ENCODE data around the gene C1orf159.

- TF ChIP-seq REST (IDR thresholded peaks at IDR 0.05; ENCODE audit: borderline replicate concordance), result no peak
- no peak for TF ChIP-seq POLR2AphosphoS5 (IDR thresholded peaks at IDR 0.05)
- TF ChIP-seq CTCF (IDR thresholded peaks at IDR 0.05; ENCODE audit: poor library complexity, severe bottlenecking), result no peak
- no peak for TF ChIP-seq RAD21 (conservative IDR thresholded peaks at IDR 0.05)
- no peak for TF ChIP-seq MXI1 (conservative IDR thresholded peaks at IDR 0.05; ENCODE audit: poor library complexity, severe bottlenecking)
- no peak for TF ChIP-seq EP300 (conservative IDR thresholded peaks at IDR 0.05; ENCODE audit: poor library complexity, severe bottlenecking)
- no peak for TF ChIP-seq TAF1 (IDR thresholded peaks at IDR 0.05; ENCODE audit: low read depth)
- no peak for TF ChIP-seq EZH2 (IDR thresholded peaks at IDR 0.05; ENCODE audit: borderline replicate concordance, insufficient read depth, low read length, poor library complexity, severe bottlenecking)
- TF ChIP-seq SMC3 (conservative IDR thresholded peaks at IDR 0.05; ENCODE audit: poor library complexity), result no peak
These were observed 14.4 kb downstream of the C1orf159 start for GRCh38 chr1:1101503-1101902.

Data from neural cell (in vitro differentiated cells).